Iris pigment epithelial cell (primary cell): ENCODE results near the gene STRADB.
"Not testable (repeated sequence)": the region's sequence is repeated elsewhere in the genome, so short reads cannot be mapped to it uniquely, and the experiment has no call there.

Experiments
- DNase-seq: peaks from one replicate; pipeline ENCODE4 v3.0.0-alpha.2; 2011; ENCODE audit warnings: low read depth

Gene STRADB

GRCh38 chr2:201430839-201431238 is 20.7 kb upstream of the STRADB start:
- DNase-seq, result no peak

- peak; percentile 85 for DNase-seq
Observed at GRCh38 chr2:201432038-201432620, 19.4 kb upstream of the STRADB start.

GRCh38 chr2:201432621-201433393 is 18.7 kb upstream of the STRADB start:
- DNase-seq, result no peak

GRCh38 chr2:201433394-201433995 is 18.0 kb upstream of the STRADB start:
- no peak for DNase-seq

GRCh38 chr2:201436141-201436540 is 15.4 kb upstream of the STRADB start:
- no peak for DNase-seq

- DNase-seq, result not testable (repeated sequence)
Observed at GRCh38 chr2:201439336-201439922, 12.1 kb upstream of the STRADB start.

GRCh38 chr2:201440182-201440581 is 11.4 kb upstream of the STRADB start:
- no peak for DNase-seq

- no peak for DNase-seq
Observed at GRCh38 chr2:201441409-201441808, 10.1 kb upstream of the STRADB start.

- no peak for DNase-seq
Observed at GRCh38 chr2:201444746-201445465, 6.6 kb upstream of the STRADB start.

- no peak for DNase-seq
Observed at GRCh38 chr2:201447086-201447485, 4.5 kb upstream of the STRADB start.

- DNase-seq, result no peak
Observed at GRCh38 chr2:201448061-201448460, 3.5 kb upstream of the STRADB start.

GRCh38 chr2:201448701-201449100 is 2.8 kb upstream of the STRADB start:
- no peak for DNase-seq

GRCh38 chr2:201450954-201451291 is 617 bp upstream of the STRADB start:
- no peak for DNase-seq

- no peak for DNase-seq
Observed at GRCh38 chr2:201452058-201452921, 750 bp downstream of the STRADB start.

GRCh38 chr2:201452922-201453643 is 1.5 kb downstream of the STRADB start:
- no peak for DNase-seq

- no peak for DNase-seq
Observed at GRCh38 chr2:201458381-201458780, 6.8 kb downstream of the STRADB start.

GRCh38 chr2:201460532-201460931 is 9.0 kb downstream of the STRADB start:
- DNase-seq, result no peak

- no peak for DNase-seq
Observed at GRCh38 chr2:201464547-201464946, 13.0 kb downstream of the STRADB start.

GRCh38 chr2:201465524-201465971 is 14.0 kb downstream of the STRADB start:
- peak; percentile 15 for DNase-seq

GRCh38 chr2:201466050-201466675 is 14.6 kb downstream of the STRADB start:
- DNase-seq, result peak; percentile 91
